Mesothelial cell of epicardium (in vitro differentiated cells): ENCODE data around the gene SKA1. TPM values are rescaled to one million over a fixed set of nuclear protein-coding genes. Genes with fewer than 3 reads are reported as not detected.

Source experiments
- DNase-seq, 2 experiments: peaks; one replicate each; pipeline ENCODE4 v3.0.0; 2021; ENCODE audit warnings: low spot score in 2 of 2; ENCODE audit not compliant: unreplicated experiment in 2 of 2
- H3K27ac Mint-ChIP-seq: 2 replicates; pipeline ENCODE4 v1.8.0; 2021; ENCODE audit warnings: mixed read lengths
- H3K27me3 Mint-ChIP-seq: 2 replicates; pipeline ENCODE4 v1.8.0; 2021; ENCODE audit warnings: low read depth, mixed read lengths
- H3K36me3 Mint-ChIP-seq: 2 replicates; pipeline ENCODE4 v1.8.0; 2021; ENCODE audit warnings: mixed read lengths
- H3K4me1 Mint-ChIP-seq: 2 replicates; pipeline ENCODE4 v1.8.0; 2021; ENCODE audit warnings: mixed read lengths
- H3K4me3 Mint-ChIP-seq: 2 replicates; pipeline ENCODE4 v1.8.0; 2021; ENCODE audit warnings: mild to moderate bottlenecking, moderate library complexity, mixed read lengths
- H3K9me3 Mint-ChIP-seq: 2 replicates; pipeline ENCODE4 v1.8.0; 2021; ENCODE audit warnings: mixed read lengths
- total RNA-seq: library from RNA; stranded (reverse); gene quantifications from 3 replicates; pipeline ENCODE4 v1.2.1, GENCODE V29; 2021
- TF ChIP-seq, protein P1 (sequence below): fragments of 200-600 bp; sonication (generic); IDR thresholded peaks from one replicate; pipeline ENCODE4 v1.5.0; 2021; ENCODE audit warnings: antibody characterized with exemption; ENCODE audit not compliant: unreplicated experiment

The SKA1 gene
- total RNA-seq, 1 donor from 2014 or later, result 5.5 TPM

DNA sequence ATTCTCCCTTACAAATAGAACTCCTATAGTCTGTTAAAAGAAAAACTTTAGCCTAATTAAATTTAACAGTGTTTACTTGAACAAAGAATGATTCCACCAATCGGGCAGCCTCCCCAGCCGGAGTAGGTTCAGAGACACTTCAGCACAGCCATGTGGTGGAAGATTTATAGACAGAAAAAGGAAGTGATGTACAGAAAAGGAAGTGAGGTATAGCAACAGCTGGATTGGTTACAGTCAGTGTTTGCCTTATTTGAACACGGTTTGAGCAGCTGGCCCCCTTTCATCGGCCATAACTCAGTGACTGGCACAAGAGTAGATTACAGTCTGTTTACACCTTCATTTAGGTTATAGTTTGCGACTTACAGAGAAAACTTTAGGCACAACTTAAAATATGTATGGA is 2.1 kb upstream of the SKA1 start:
- Mint-ChIP-seq H3K27me3 (no peaks in the 10 kb centered on the region), H3K9me3 (peaks cover 25% of the 10 kb centered on the region), H3K4me3 (no peak overlapping the region), H3K4me1 (peaks cover 17% of the 10 kb centered on the region), H3K36me3 (no peaks in the 10 kb centered on the region), H3K27ac (no peak overlapping the region)
- TF ChIP-seq, protein P1, sequence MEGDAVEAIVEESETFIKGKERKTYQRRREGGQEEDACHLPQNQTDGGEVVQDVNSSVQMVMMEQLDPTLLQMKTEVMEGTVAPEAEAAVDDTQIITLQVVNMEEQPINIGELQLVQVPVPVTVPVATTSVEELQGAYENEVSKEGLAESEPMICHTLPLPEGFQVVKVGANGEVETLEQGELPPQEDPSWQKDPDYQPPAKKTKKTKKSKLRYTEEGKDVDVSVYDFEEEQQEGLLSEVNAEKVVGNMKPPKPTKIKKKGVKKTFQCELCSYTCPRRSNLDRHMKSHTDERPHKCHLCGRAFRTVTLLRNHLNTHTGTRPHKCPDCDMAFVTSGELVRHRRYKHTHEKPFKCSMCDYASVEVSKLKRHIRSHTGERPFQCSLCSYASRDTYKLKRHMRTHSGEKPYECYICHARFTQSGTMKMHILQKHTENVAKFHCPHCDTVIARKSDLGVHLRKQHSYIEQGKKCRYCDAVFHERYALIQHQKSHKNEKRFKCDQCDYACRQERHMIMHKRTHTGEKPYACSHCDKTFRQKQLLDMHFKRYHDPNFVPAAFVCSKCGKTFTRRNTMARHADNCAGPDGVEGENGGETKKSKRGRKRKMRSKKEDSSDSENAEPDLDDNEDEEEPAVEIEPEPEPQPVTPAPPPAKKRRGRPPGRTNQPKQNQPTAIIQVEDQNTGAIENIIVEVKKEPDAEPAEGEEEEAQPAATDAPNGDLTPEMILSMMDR, result no peak
- no peak for DNase-seq

DNA sequence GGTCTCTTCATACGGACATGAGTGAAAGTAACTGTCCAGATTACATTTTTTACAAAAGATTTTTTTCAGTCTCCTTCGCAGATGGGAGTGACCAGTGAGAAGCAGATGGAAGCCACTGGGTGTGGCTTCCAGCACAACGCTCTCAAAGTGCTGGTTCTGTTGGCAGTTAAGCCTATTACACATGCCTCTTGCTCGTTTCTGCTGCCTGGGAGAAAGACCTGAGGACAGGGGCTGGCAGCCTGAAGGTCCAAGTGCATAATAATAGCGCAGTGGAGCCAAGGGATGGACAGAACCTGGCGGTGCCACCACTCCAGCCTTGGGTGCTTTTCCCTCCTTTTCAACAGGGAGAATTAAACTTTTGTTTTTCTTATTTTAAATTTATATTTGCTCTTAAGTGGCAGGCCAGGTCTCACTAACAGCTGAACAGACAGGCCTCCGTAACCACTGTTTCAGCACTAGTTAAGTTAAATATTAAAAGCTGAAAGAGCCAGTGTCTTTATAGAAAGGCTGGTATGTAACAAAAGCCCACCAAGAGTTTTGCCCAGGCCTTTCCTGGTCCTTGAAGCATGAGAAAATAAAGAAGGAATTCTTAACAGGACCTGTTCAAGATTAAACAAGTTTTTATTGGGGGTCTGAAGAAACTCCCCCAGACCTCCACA is 1.2 kb upstream of the SKA1 start:
- peak overlapping the region; percentile 87 for H3K27ac Mint-ChIP-seq
- TF ChIP-seq, protein P1, result no peak
- peaks cover 17% of the 10 kb centered on the region for H3K4me1 Mint-ChIP-seq
- peaks cover 19% of the 10 kb centered on the region for H3K9me3 Mint-ChIP-seq
- H3K4me3 Mint-ChIP-seq, result peak overlapping the region; percentile 78
- no peaks in the 10 kb centered on the region for H3K27me3 Mint-ChIP-seq
- H3K36me3 Mint-ChIP-seq, result no peaks in the 10 kb centered on the region
- DNase-seq, result no peak

DNA sequence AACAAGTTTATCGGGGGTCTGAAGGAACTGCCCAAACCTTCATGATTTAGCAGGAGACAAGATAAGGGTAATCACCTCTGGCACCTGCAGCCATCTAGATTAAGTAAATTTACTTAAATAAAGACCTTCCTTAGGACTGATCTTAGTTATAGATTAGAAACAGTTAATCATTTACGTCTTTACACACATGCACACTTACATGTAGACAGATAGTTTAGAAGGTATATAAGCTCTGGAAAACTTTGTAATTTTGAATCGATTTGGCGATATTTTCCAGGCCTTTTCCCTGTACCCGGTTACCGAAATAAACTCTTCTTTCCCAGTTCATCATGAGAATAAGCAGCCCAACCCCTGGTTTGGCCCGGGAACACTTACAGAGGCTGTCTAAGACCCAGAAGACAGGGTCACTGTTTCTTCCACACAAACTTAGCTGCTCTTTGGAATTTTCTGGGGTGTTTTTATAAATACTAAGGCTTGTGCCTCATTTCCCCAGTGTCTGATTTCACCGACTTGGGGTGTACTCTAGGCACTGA is 560 bp upstream of the SKA1 start:
- peaks cover 17% of the 10 kb centered on the region for H3K4me1 Mint-ChIP-seq
- TF ChIP-seq, protein P1, result no peak
- DNase-seq, result no peak
- H3K9me3 Mint-ChIP-seq, result peaks cover 19% of the 10 kb centered on the region
- H3K27me3 Mint-ChIP-seq, result no peaks in the 10 kb centered on the region
- H3K36me3 Mint-ChIP-seq, result no peaks in the 10 kb centered on the region
- peak overlapping the region; percentile 87 for H3K27ac Mint-ChIP-seq
- H3K4me3 Mint-ChIP-seq, result peak overlapping the region; percentile 78

DNA sequence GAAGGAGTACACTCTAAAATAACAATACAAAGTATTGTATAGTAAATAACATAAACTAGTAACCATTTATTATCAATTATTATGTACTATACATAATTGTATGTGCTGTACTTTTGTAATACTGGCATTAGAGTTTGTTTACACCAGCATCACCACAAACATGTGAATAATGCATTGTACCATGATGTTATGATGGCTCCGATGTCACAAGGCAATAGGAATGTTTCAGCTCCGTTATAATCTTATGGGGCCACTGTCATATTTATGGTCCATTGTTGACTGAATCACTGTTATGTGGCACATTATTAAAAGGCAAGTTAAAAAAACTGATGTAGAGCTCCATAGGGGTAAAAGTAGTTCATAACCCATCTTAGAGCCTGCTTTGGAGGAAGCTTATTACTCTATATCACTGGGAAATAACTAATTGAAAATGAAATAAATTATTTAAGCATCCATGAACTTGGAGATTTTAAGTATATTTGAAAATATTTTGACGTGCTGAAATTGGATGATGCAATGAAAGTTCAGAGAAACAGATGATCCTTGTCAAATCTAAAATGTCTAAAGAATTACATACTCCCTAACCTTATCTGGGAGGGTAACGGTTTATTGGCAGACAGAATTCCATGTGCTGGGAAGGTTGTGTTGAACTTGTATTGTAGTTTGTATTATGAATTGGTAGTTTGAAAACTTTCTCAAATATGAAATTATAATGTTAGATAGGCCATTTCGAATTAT is 2.4 kb downstream of the SKA1 start:
- Mint-ChIP-seq H3K27me3 (no peaks in the 10 kb centered on the region), H3K27ac (no peak overlapping the region), H3K4me1 (peaks cover 17% of the 10 kb centered on the region), H3K36me3 (no peaks in the 10 kb centered on the region), H3K9me3 (no peaks in the 10 kb centered on the region), H3K4me3 (no peak overlapping the region)
- no peak for DNase-seq
- TF ChIP-seq, protein P1, result no peak

DNA sequence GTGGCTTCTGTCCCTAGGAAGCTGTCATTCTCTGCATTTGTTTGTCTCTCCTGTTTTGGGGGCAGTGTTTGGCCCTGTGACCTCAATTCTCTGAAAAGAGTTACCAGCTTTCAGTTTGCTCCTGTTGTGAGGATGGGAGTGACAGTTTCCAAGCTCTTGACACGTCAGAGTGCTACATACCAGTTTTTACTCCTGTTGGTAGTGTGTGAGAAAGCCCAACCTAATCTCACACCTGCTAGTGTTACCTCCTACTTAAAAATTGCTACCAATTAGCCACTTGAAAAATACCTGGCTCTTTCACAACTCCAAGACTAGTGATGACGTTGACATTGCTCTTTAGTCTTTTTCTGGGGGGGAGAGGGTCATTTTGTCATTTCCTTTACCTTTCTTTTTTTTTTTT is 14.1 kb downstream of the SKA1 start:
- H3K9me3 Mint-ChIP-seq, result no peaks in the 10 kb centered on the region
- H3K27me3 Mint-ChIP-seq, result no peaks in the 10 kb centered on the region
- no peak for DNase-seq
- peaks cover 6% of the 10 kb centered on the region for H3K36me3 Mint-ChIP-seq
- H3K4me1 Mint-ChIP-seq, result no peaks in the 10 kb centered on the region
- no peak overlapping the region for H3K4me3 Mint-ChIP-seq
- H3K27ac Mint-ChIP-seq, result no peak overlapping the region
- TF ChIP-seq, protein P1, result no peak
